HFFc6 (cell line): ENCODE measurements around the gene TENM3. TPM values are rescaled to one million over a fixed set of nuclear protein-coding genes. Genes with fewer than 3 reads are reported as not detected.
A peak's percentile ranks its signal among the peaks of the same experiment; 100 is the strongest.

Source experiments
- DNase-seq: peaks from one replicate; pipeline ENCODE4 v3.0.0-alpha.2; 2018
- H3K27ac Mint-ChIP-seq: 2 replicates; pipeline ENCODE4 v1.8.0; 2020; ENCODE audit warnings: mild to moderate bottlenecking, mixed read lengths
- H3K27me3 Mint-ChIP-seq: 2 replicates; pipeline ENCODE4 v1.8.0; 2021; ENCODE audit warnings: mild to moderate bottlenecking, moderate library complexity, mixed read lengths; ENCODE audit not compliant: insufficient read depth
- H3K36me3 Mint-ChIP-seq: 2 replicates; pipeline ENCODE4 v1.8.0; 2021; ENCODE audit warnings: low read depth, mixed read lengths
- H3K4me1 Mint-ChIP-seq: 2 replicates; pipeline ENCODE4 v1.8.0; 2020; ENCODE audit warnings: low read depth, mixed read lengths
- H3K4me3 Mint-ChIP-seq: 2 replicates; pipeline ENCODE4 v1.8.0; 2020; ENCODE audit warnings: mild to moderate bottlenecking, moderate library complexity, mixed read lengths
- H3K9me3 Mint-ChIP-seq: 2 replicates; pipeline ENCODE4 v1.8.0; 2020; ENCODE audit warnings: mild to moderate bottlenecking, mixed read lengths
- total RNA-seq, 6 experiments: library from RNA; stranded (reverse); fragmentation: NEBNext Ultra II Directional; extraction: Animal tissue kit (Norgen Biotek cat#: 25700); gene quantifications; 2 replicates in 1 of 6; 3 replicates in 5 of 6; pipeline ENCODE4 v1.2.3, GENCODE V29; 2021
- TF ChIP-seq, protein P1 (sequence below): fragments of 200-600 bp; sonication (generic); IDR thresholded peaks from 2 replicates; pipeline ENCODE4 v1.5.0; 2021; ENCODE audit warnings: antibody characterized with exemption, mild to moderate bottlenecking

Gene TENM3
- total RNA-seq, 6 experiments from 2014 or later = 31.1 to 52.1 (median 42.0) TPM

DNA sequence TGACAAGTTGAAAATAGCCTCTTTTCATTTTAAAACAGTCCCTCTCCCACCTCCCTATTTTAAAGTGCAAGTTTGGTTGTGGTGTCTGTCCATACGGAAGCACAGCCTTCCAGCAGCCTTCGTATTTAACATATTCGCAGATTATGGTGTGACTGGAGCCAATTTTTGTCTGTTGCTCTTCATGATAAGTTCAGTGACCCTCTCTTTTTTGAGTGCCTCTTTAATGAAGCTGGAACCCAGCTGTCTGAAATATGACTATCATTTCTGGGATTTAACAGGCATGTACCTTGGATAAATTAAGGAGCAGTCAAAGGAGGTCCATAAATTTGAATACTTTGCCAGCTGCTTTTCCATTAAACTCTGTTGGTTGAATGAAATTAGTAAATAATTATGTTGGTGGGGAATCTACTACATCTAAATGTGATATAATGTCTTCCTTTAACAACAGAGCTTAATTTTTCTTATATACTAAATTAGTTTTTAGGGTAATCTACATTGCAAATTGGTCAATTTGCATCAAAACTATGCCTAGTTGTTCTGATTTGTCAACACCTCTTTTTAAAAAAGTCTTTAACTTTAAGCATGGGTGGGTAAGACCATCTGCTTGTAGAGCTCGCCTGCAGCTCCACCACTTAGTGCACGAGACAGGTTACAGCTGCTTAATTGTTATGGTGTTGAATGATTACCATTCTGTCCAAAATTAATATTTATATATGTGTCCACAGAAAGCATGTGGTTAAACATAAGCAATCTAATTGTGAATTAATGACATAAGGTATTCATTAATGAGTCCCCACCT lies 457.4 kb downstream of the TENM3 start:
- DNase-seq = no peak
- no peak overlapping the region for H3K27ac Mint-ChIP-seq
- no peaks in the 10 kb centered on the region for H3K9me3 Mint-ChIP-seq
- H3K4me1 Mint-ChIP-seq = peaks cover 15% of the 10 kb centered on the region
- H3K27me3 Mint-ChIP-seq = no peaks in the 10 kb centered on the region
- TF ChIP-seq, protein P1, sequence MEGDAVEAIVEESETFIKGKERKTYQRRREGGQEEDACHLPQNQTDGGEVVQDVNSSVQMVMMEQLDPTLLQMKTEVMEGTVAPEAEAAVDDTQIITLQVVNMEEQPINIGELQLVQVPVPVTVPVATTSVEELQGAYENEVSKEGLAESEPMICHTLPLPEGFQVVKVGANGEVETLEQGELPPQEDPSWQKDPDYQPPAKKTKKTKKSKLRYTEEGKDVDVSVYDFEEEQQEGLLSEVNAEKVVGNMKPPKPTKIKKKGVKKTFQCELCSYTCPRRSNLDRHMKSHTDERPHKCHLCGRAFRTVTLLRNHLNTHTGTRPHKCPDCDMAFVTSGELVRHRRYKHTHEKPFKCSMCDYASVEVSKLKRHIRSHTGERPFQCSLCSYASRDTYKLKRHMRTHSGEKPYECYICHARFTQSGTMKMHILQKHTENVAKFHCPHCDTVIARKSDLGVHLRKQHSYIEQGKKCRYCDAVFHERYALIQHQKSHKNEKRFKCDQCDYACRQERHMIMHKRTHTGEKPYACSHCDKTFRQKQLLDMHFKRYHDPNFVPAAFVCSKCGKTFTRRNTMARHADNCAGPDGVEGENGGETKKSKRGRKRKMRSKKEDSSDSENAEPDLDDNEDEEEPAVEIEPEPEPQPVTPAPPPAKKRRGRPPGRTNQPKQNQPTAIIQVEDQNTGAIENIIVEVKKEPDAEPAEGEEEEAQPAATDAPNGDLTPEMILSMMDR = no peak
- H3K36me3 Mint-ChIP-seq = peaks cover 17% of the 10 kb centered on the region; the same call in 1 of the 2 replicates
- H3K4me3 Mint-ChIP-seq = no peak overlapping the region

GRCh38 chr4:182704077-182704476 lies 460.9 kb downstream of the TENM3 start:
- DNase-seq = no peak
- TF ChIP-seq, protein P1 = no peak
- H3K27me3 Mint-ChIP-seq = no peaks in the 10 kb centered on the region; the same call in 1 of the 2 replicates
- H3K9me3 Mint-ChIP-seq = no peaks in the 10 kb centered on the region
- H3K4me1 Mint-ChIP-seq = no peaks in the 10 kb centered on the region
- H3K27ac Mint-ChIP-seq = no peak overlapping the region
- H3K36me3 Mint-ChIP-seq = 0 out of 2 replicates have a peak, but pooled peaks cover 8% of the 10 kb centered on the region
- no peak overlapping the region for H3K4me3 Mint-ChIP-seq

DNA sequence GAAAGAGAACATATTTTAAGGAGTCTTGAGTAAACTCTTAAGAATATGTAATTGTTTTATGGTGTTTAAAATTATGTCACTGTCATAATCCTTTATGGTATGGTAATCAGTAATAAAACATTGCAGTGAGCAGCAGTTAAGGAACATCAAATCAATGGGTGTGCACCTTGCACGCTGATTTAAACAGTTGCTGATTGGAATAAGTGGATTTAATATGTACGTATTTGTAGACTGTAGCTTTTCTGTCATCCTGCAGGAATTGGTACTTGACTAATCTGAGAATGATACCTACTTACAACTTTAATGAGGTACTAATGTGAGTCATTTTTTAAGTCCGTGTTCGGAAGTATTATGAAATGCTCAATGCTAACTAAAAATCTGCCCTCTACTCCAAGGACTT lies 461.7 kb downstream of the TENM3 start:
- Mint-ChIP-seq H3K4me3 (no peak overlapping the region), H3K9me3 (no peaks in the 10 kb centered on the region), H3K36me3 (0 out of 2 replicates have a peak, but pooled peaks cover 8% of the 10 kb centered on the region), H3K4me1 (no peaks in the 10 kb centered on the region), H3K27ac (no peak overlapping the region), H3K27me3 (no peaks in the 10 kb centered on the region; the same call in 1 of the 2 replicates)
- TF ChIP-seq, protein P1 = no peak
- no peak for DNase-seq

- Mint-ChIP-seq H3K9me3 (no peaks in the 10 kb centered on the region), H3K4me3 (no peak overlapping the region), H3K36me3 (0 out of 2 replicates have a peak, but pooled peaks cover 8% of the 10 kb centered on the region), H3K27ac (no peak overlapping the region), H3K27me3 (no peaks in the 10 kb centered on the region; the same call in 1 of the 2 replicates), H3K4me1 (peaks cover 1% of the 10 kb centered on the region; the same call in 1 of the 2 replicates)
- TF ChIP-seq, protein P1 = no peak
- no peak for DNase-seq
Observed at GRCh38 chr4:182705389-182705788, 462.2 kb downstream of the TENM3 start.

DNA sequence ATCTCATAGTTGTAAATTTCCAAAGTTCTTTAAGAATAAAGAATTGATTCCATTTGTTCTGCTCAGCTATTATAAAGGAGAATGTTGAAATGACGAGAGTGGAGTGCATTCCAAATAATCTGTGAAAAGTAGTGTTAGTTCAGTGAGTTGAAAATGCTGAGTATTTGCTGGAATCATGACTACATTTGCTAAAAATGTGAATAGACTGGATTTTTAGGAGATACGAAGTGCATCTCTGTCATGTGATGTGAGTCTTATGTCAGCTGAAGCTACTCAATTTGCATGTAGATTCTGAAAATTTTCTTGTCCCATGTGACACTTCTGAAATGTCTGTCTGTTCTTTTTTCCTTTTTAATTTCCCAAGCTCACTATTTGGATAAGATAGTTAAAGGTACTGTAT lies 468.0 kb downstream of the TENM3 start:
- TF ChIP-seq, protein P1 = no peak
- Mint-ChIP-seq H3K9me3 (no peaks in the 10 kb centered on the region), H3K27ac (peak overlapping the region; percentile 31), H3K36me3 (peaks cover 4% of the 10 kb centered on the region; the same call in 1 of the 2 replicates), H3K4me3 (no peak overlapping the region), H3K27me3 (no peaks in the 10 kb centered on the region; the same call in 1 of the 2 replicates), H3K4me1 (peaks cover 14% of the 10 kb centered on the region)
- DNase-seq = peak; percentile 27
